GM12878 (cell line): Measurements from ENCODE around the gene SSH2. TPM values are rescaled to one million over a fixed set of nuclear protein-coding genes. Genes with fewer than 3 reads are reported as not detected.

Source experiments
- ATAC-seq: fragments of 200-7000 bp; cut with Tn5 transposase; 3 replicates; pipeline ENCODE4 v1.9.1; 2020; ENCODE audit warnings: mild to moderate bottlenecking, moderate library complexity
- BruUV-seq: library from RNA; stranded (reverse); fragments of 400-500 nt; replicated peaks from 2 replicates; lab custom pipeline; 2021; lab: Mats Ljungman, UMichigan
- CTCF ChIA-PET: fragments of 300-600 bp; sonication (Branson Sonifier 250); formaldehyde crosslinking; extraction: SDS; loops from one replicate; lab custom pipeline; 2021; ENCODE audit warnings: inconsistent platforms; lab: Yijun Ruan, JAX
- POLR2A ChIA-PET: fragments of 350-600 bp; formaldehyde crosslinking; extraction: SDS; loops from one replicate; lab custom pipeline; 2021; ENCODE audit warnings: inconsistent platforms; lab: Charles Lee
- RAD21 ChIA-PET: fragments of 300-600 bp; sonication (Branson Sonifier 250); formaldehyde crosslinking; loops from one replicate; lab custom pipeline; 2023; ENCODE audit warnings: antibody characterized with exemption; ENCODE audit not compliant: unreplicated experiment; lab: Charles Lee
- SMC1A ChIA-PET: fragments of 300-600 bp; sonication (Branson Sonifier 250); formaldehyde crosslinking; loops from one replicate; lab custom pipeline; 2023; ENCODE audit not compliant: unreplicated experiment, uncharacterized antibody; lab: Charles Lee
- DNase-seq: peaks from one replicate; pipeline ENCODE4 v3.0.0-alpha.2; 2011; ENCODE audit warnings: low read depth, low spot score
- FAIRE-seq: peaks from 3 replicates; lab custom pipeline; 2011; peaks lifted over from hg19 to GRCh38; lab: Jason Lieb, UNC
- H2AFZ ChIP-seq: 2 replicates; pipeline ENCODE4 v1.6.0; 2011; ENCODE audit warnings: low read depth, low read length, control low read depth; ENCODE audit not compliant: control insufficient read depth
- H3K27ac ChIP-seq: 2 replicates; pipeline ENCODE4 v1.5.1; 2011; ENCODE audit warnings: control low read depth; ENCODE audit not compliant: control insufficient read depth, insufficient read depth
- H3K27me3 ChIP-seq, 2 experiments: replicated peaks in 1 of 2; 2 replicates each; pipeline versions ENCODE4 v1.6.0 to v1.6.1; 2011; ENCODE audit warnings: low read length in 1 of 2; ENCODE audit not compliant: control insufficient read depth in 2 of 2, insufficient read depth in 2 of 2
- H3K36me3 ChIP-seq, 2 experiments: 2 replicates each; pipeline ENCODE4 v1.5.1; 2011; ENCODE audit warnings: low read length in 1 of 2; ENCODE audit not compliant: control insufficient read depth in 2 of 2, insufficient read depth in 2 of 2
- H3K4me1 ChIP-seq: 2 replicates; pipeline ENCODE4 v1.6.1; 2011; ENCODE audit warnings: mild to moderate bottlenecking, low read length, moderate library complexity, mixed read lengths; ENCODE audit not compliant: control insufficient read depth, insufficient read depth
- H3K4me2 ChIP-seq: 2 replicates; pipeline ENCODE4 v1.6.0; 2011; ENCODE audit warnings: control low read depth; ENCODE audit not compliant: control insufficient read depth, insufficient read depth
- H3K4me3 ChIP-seq: fragments of 200-600 bp; sonication (generic); 2 replicates; pipeline ENCODE4 v1.5.1; 2016
- H3K79me2 ChIP-seq: 2 replicates; pipeline ENCODE4 v1.6.0; 2011; ENCODE audit warnings: low read length; ENCODE audit not compliant: control insufficient read depth, insufficient read depth
- H3K9ac ChIP-seq: 2 replicates; pipeline ENCODE4 v1.8.0; 2011; ENCODE audit warnings: low read length, control low read depth, mixed read lengths; ENCODE audit not compliant: control insufficient read depth, insufficient read depth
- H3K9me3 ChIP-seq: replicated peaks from 3 replicates; pipeline ENCODE4 v1.5.1; 2011; ENCODE audit warnings: mild to moderate bottlenecking, low read length; ENCODE audit not compliant: control insufficient read depth, insufficient read depth
- H4K20me1 ChIP-seq: 2 replicates; pipeline ENCODE4 v1.6.0; 2011; ENCODE audit not compliant: control insufficient read depth, insufficient read depth
- ETV6 ChIP-seq, 2 experiments: fragments of 450-650 bp in 1 of 2; IDR thresholded peaks in 1 of 2; conservative IDR thresholded peaks in 1 of 2; 2 replicates each; pipeline ENCODE4 v1.6.1; 2014; ENCODE audit warnings: antibody characterized with exemption in 1 of 2, borderline replicate concordance in 1 of 2, low read depth in 1 of 2, mild to moderate bottlenecking in 1 of 2, moderate library complexity in 1 of 2
- MYB ChIP-seq: fragments of 150-350 bp; IDR thresholded peaks from 2 replicates; pipeline ENCODE4 v1.6.1; 2014; ENCODE audit warnings: mild to moderate bottlenecking, low read depth, low read length, borderline replicate concordance
- POU2F2 ChIP-seq: IDR thresholded peaks from 3 replicates; pipeline ENCODE4 v1.6.1; 2011; ENCODE audit warnings: low read depth, mild to moderate bottlenecking, low read length, borderline replicate concordance
- SRF ChIP-seq, 2 experiments: IDR thresholded peaks; 2 replicates each; pipeline ENCODE4 v1.6.1; 2011; ENCODE audit warnings: low read depth in 2 of 2, low read length in 2 of 2, mild to moderate bottlenecking in 1 of 2, moderate library complexity in 1 of 2
- STAT3 ChIP-seq: IDR thresholded peaks from 2 replicates; pipeline ENCODE4 v1.6.1; 2011; ENCODE audit warnings: low read depth, low read length, improper control_type of control experiment
- TCF3 ChIP-seq: IDR thresholded peaks from 2 replicates; pipeline ENCODE4 v1.6.1; 2012; ENCODE audit warnings: low read depth, mild to moderate bottlenecking, low read length, borderline replicate concordance; ENCODE audit not compliant: insufficient read depth
- WGBS: methylation state at CpG from one replicate; pipeline ENCODE4 v1.1.6; 2016; ENCODE audit warnings: low lambda C conversion rate; ENCODE audit not compliant: insufficient replicate concordance, insufficient coverage; ENCODE audit errors: missing lambda C conversion rate; 5-methylcytosine and 5-hydroxymethylcytosine counted together
- in situ Hi-C: fragments of 300-500 bp; cut with MboI; formaldehyde crosslinking; loops from 9 replicates; pipeline ENCODE4 v1.14.3; 2018; ENCODE audit warnings: mixed read lengths
- intact Hi-C: fragments of 100-400 bp; cut with micrococcal nuclease; formaldehyde crosslinking; loops from one replicate; pipeline ENCODE4 v1.14.2; 2022; ENCODE audit not compliant: unreplicated experiment
- polyA plus RNA-seq, 11 experiments: library from polyadenylated mRNA; depleted of rRNA in 4 of 11; unstranded in 6 of 11; stranded (reverse) in 5 of 11; fragments of >200 nt; fragmentation: Nextera tagmentation in 4 of 11; fragmentation: Illumina TruSeq in 1 of 11; extraction: Ambion mirVana in 4 of 11; extraction: Trizol in 1 of 11; gene quantifications; 1 replicate in 1 of 11; 2 replicates in 10 of 11; pipeline versions ENCODE4 v1.2.1 to v1.2.3, GENCODE V29; 2011 to 2016; ENCODE audit warnings: inconsistent platforms in 2 of 11, missing spikeins in 2 of 11, low read depth in 1 of 11
- total RNA-seq, 4 experiments: library from RNA; depleted of rRNA in 3 of 4; stranded (reverse); fragments of >200 nt in 3 of 4; fragmentation: Illumina TruSeq in 1 of 4; extraction: Trizol in 1 of 4; gene quantifications; 2 replicates each; pipeline versions ENCODE4 v1.2.1 to v1.2.3, GENCODE V29; 2013 to 2021
- TF ChIP-seq, protein P1 (sequence below): fragments of 450-650 bp; IDR thresholded peaks from 2 replicates; pipeline ENCODE4 v1.6.1; 2017; ENCODE audit warnings: mild to moderate bottlenecking, moderate library complexity
- TF ChIP-seq, protein P2 (sequence below): fragments of 450-650 bp; IDR thresholded peaks from 2 replicates; pipeline ENCODE4 v1.6.1; 2018; ENCODE audit warnings: borderline replicate concordance, mild to moderate bottlenecking; ENCODE audit not compliant: partially characterized antibody
- TF ChIP-seq, protein P3 (sequence below): fragments of 450-650 bp; formaldehyde crosslinking; IDR thresholded peaks from 2 replicates; pipeline ENCODE4 v1.4.0; 2020; ENCODE audit warnings: mild to moderate bottlenecking, moderate library complexity

Gene SSH2
- total and polyA plus RNA-seq, 10 of the 15 experiments (the other 5 are each of a cell fraction or from before 2014, with no cell fraction given) = 9.3 to 65.9 (median 34.0) TPM

DNA sequence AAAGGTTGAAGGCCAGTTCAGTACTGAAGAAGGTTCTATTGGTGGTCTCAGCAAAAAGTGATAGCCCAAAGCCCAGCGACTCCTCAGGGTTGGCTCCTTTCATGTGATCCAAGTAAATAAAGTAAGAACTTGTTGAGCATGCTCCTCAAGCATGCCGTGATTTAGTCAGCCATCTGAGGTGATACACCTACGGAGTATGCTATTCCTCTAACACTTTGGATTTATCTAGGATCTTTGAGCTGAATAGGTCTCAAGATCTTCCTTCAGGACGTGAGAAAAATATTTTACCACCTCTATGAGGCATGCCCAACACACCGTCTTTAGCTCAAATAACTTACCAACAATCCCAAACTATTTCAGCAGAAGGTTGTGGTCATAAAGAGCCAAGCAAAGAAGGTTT is 154.0 kb downstream of the SSH2 start (continued):
- TF ChIP-seq, protein P1, sequence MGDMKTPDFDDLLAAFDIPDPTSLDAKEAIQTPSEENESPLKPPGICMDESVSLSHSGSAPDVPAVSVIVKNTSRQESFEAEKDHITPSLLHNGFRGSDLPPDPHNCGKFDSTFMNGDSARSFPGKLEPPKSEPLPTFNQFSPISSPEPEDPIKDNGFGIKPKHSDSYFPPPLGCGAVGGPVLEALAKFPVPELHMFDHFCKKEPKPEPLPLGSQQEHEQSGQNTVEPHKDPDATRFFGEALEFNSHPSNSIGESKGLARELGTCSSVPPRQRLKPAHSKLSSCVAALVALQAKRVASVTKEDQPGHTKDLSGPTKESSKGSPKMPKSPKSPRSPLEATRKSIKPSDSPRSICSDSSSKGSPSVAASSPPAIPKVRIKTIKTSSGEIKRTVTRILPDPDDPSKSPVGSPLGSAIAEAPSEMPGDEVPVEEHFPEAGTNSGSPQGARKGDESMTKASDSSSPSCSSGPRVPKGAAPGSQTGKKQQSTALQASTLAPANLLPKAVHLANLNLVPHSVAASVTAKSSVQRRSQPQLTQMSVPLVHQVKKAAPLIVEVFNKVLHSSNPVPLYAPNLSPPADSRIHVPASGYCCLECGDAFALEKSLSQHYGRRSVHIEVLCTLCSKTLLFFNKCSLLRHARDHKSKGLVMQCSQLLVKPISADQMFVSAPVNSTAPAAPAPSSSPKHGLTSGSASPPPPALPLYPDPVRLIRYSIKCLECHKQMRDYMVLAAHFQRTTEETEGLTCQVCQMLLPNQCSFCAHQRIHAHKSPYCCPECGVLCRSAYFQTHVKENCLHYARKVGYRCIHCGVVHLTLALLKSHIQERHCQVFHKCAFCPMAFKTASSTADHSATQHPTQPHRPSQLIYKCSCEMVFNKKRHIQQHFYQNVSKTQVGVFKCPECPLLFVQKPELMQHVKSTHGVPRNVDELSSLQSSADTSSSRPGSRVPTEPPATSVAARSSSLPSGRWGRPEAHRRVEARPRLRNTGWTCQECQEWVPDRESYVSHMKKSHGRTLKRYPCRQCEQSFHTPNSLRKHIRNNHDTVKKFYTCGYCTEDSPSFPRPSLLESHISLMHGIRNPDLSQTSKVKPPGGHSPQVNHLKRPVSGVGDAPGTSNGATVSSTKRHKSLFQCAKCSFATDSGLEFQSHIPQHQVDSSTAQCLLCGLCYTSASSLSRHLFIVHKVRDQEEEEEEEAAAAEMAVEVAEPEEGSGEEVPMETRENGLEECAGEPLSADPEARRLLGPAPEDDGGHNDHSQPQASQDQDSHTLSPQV = no peak

DNA sequence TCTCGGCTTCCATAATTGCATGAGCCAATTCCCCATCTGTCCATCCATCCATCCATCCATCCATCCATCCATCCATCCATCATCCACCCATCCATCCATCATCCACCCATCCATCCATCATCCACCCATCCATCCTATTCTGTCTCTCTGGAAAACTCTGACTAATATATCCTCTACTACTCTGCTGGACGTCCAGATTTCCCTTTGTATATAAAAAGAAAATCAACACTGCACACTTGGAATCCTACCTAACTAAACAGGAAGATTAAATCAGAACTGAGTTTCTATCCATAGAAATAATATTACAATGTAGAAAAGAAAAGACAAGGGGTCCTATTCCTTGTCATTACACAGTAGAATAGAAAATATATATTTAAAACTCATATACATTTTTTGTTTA is 157.0 kb downstream of the SSH2 start:
- intact Hi-C loops (no loop called here), in situ Hi-C loops (no loop called here)
- ChIA-PET POLR2A (no interaction called here), RAD21 (interaction anchor here (1.3 kb wide), 1 partner anchor 67 kb away, joined by 4 read pairs; no protein-coding TSS in a partner anchor), SMC1A (interaction anchor here (0.8 to 1.4 kb wide), 6 partner anchors 12 to 159 kb away, joined by 3 to 6 read pairs (median 3); no protein-coding TSS in a partner anchor), CTCF (interaction anchor here (1.3 kb wide), 1 partner anchor 156 kb away, joined by 4 read pairs; no protein-coding TSS in a partner anchor)
- 92% methylated on average over 2 of the region's 2 CpGs for WGBS
- Histone ChIP-seq H2AFZ (no peak overlapping the region), H3K4me2 (no peak overlapping the region), H3K9me3 (no peaks in the 10 kb centered on the region), H3K4me1 (peaks cover 5% of the 10 kb centered on the region; the same call in 1 of the 2 replicates), H3K79me2 (no peaks in the 10 kb centered on the region), H4K20me1 (no peaks in the 10 kb centered on the region), H3K36me3 (no peaks in the 10 kb centered on the region; a peak in 1 of 4 replicates), H3K9ac (no peak overlapping the region), H3K4me3 (no peak overlapping the region), H3K27me3 (no peaks in the 10 kb centered on the region), H3K27ac (no peak overlapping the region)
- ATAC-seq (no peak), FAIRE-seq (no peak), DNase-seq (no peak)
- no TSS peak for BruUV-seq
- no peak for TF ChIP-seq ETV6 (conservative IDR thresholded peaks at IDR 0.05 in 1 of 2, IDR thresholded peaks at IDR 0.05 in 1 of 2; ENCODE audit: borderline replicate concordance in 1 of 2, low read depth in 1 of 2)
- TF ChIP-seq POU2F2 = no peak
- no peak for TF ChIP-seq TCF3
- no peak for TF ChIP-seq STAT3
- no peak for TF ChIP-seq MYB
- TF ChIP-seq, protein P2, sequence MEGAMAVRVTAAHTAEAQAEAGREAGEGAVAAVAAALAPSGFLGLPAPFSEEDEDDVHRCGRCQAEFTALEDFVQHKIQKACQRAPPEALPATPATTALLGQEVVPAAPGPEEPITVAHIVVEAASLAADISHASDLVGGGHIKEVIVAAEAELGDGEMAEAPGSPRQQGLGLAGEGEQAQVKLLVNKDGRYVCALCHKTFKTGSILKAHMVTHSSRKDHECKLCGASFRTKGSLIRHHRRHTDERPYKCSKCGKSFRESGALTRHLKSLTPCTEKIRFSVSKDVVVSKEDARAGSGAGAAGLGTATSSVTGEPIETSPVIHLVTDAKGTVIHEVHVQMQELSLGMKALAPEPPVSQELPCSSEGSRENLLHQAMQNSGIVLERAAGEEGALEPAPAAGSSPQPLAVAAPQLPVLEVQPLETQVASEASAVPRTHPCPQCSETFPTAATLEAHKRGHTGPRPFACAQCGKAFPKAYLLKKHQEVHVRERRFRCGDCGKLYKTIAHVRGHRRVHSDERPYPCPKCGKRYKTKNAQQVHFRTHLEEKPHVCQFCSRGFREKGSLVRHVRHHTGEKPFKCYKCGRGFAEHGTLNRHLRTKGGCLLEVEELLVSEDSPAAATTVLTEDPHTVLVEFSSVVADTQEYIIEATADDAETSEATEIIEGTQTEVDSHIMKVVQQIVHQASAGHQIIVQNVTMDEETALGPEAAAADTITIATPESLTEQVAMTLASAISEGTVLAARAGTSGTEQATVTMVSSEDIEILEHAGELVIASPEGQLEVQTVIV = no peak
- TF ChIP-seq SRF (IDR thresholded peaks at IDR 0.05; ENCODE audit: low read depth in 2 of 2, low read length in 2 of 2) = no peak
- TF ChIP-seq, protein P3, sequence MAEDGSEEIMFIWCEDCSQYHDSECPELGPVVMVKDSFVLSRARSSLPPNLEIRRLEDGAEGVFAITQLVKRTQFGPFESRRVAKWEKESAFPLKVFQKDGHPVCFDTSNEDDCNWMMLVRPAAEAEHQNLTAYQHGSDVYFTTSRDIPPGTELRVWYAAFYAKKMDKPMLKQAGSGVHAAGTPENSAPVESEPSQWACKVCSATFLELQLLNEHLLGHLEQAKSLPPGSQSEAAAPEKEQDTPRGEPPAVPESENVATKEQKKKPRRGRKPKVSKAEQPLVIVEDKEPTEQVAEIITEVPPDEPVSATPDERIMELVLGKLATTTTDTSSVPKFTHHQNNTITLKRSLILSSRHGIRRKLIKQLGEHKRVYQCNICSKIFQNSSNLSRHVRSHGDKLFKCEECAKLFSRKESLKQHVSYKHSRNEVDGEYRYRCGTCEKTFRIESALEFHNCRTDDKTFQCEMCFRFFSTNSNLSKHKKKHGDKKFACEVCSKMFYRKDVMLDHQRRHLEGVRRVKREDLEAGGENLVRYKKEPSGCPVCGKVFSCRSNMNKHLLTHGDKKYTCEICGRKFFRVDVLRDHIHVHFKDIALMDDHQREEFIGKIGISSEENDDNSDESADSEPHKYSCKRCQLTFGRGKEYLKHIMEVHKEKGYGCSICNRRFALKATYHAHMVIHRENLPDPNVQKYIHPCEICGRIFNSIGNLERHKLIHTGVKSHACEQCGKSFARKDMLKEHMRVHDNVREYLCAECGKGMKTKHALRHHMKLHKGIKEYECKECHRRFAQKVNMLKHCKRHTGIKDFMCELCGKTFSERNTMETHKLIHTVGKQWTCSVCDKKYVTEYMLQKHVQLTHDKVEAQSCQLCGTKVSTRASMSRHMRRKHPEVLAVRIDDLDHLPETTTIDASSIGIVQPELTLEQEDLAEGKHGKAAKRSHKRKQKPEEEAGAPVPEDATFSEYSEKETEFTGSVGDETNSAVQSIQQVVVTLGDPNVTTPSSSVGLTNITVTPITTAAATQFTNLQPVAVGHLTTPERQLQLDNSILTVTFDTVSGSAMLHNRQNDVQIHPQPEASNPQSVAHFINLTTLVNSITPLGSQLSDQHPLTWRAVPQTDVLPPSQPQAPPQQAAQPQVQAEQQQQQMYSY (CRISPR knock-in tag) = no peak
